ENCODE measurements around the gene TRIM65. TPM values are rescaled to one million over a fixed set of nuclear protein-coding genes. Genes with fewer than 3 reads are reported as not detected.
A peak's percentile ranks its signal among the peaks of the same experiment; 100 is the strongest.
"Not testable (repeated sequence)": the region's sequence is repeated elsewhere in the genome, so short reads cannot be mapped to it uniquely, and the experiment has no call there.

TRIM65 gene
- total and polyA plus RNA-seq, 2 of the 13 experiments (the other 11 are each of a cell fraction or from before 2014, with no cell fraction given) = 10.3 to 22.4 TPM

DNA sequence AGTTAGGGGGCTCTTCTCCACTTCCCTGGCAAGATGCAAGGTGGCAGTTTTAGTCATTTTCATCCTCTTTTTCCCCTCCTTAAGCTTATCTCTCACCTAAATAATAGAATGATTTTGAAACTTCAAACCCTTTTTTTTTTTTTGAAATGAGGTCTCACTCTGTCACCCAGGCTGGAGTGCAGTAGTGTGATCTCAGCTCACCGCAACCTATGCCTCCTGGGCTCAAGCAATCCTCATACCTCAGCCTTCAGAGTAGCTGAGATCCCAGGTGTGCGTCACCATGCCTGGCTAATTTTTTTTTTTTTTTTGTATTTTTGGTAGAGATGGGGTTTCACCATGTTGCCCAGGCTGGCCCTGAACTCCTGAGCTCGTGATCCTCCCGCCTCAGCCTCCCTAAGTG, 31.9 kb downstream of the TRIM65 start:
- BruUV-seq (replicated peaks); H4K20me1 ChIP-seq (ENCODE audit: insufficient read depth, low read length); in situ Hi-C loops (cut with HindIII; ENCODE audit: extremely low pct_ligation_motif_present, low pct_unique_long_range_greater_than_20kb); H3K79me2 ChIP-seq (ENCODE audit: insufficient read depth, low read length); ATAC-seq; H3K9me3 ChIP-seq (ENCODE audit: low read length); intact Hi-C loops (cut with micrococcal nuclease; ENCODE audit: unreplicated experiment); H3K36me3 ChIP-seq (replicated peaks in 1 of 2; ENCODE audit: control insufficient read depth in 1 of 2, insufficient read depth in 2 of 2, low read length in 2 of 2); H3K9ac ChIP-seq (ENCODE audit: insufficient read depth, low read depth, low read length); H3K27ac ChIP-seq (ENCODE audit: extremely low read length, insufficient read depth, low read length); CTCF ChIA-PET (ENCODE audit: low intra/inter-chr PET ratio, low total read pairs); FAIRE-seq; H2AFZ ChIP-seq (ENCODE audit: low read length); H3K27me3 ChIP-seq (ENCODE audit: control insufficient read depth in 1 of 2, insufficient read depth in 2 of 2, low read length in 2 of 2); DNase-seq (ENCODE audit: low spot score): not testable (repeated sequence)
- 31% methylated on average over 4 of the region's 4 CpGs for WGBS (ENCODE audit: low lambda C conversion rate)
- POLR2A ChIA-PET = interaction anchor here (1.0 to 5.7 kb wide), 4 partner anchors 8 to 85 kb away, joined by 3 to 70 read pairs (median 18); partner anchors contain the start of genes TRIM47 and WBP2
- Histone ChIP-seq H3K4me1 (ENCODE audit: insufficient read depth, low read length) (peaks cover 69% of the 10 kb centered on the region), H3K4me2 (ENCODE audit: low read depth, low read length) (peak overlapping the region; percentile 36), H3K4me3 (replicated peaks in 1 of 3; ENCODE audit: insufficient read depth in 1 of 3, low read depth in 2 of 3, low read length in 3 of 3) (peak overlapping the region in 1 of 3 experiments; percentile 40; a peak in 1 of 6 replicates)
- peak; percentile 36; the same call in 1 of the 2 replicates for TF ChIP-seq HOXA3 (CRISPR knock-in tag; IDR thresholded peaks at IDR 0.05)
- TF ChIP-seq PHF21A (CRISPR knock-in tag; IDR thresholded peaks at IDR 0.05) = peak; percentile 18; the same call in 1 of the 2 replicates
- TF ChIP-seq MAF1 (CRISPR knock-in tag; IDR thresholded peaks at IDR 0.05; ENCODE audit: borderline replicate concordance) = 0 out of 2 replicates have a peak, but pooled peaks have one; percentile 31

DNA sequence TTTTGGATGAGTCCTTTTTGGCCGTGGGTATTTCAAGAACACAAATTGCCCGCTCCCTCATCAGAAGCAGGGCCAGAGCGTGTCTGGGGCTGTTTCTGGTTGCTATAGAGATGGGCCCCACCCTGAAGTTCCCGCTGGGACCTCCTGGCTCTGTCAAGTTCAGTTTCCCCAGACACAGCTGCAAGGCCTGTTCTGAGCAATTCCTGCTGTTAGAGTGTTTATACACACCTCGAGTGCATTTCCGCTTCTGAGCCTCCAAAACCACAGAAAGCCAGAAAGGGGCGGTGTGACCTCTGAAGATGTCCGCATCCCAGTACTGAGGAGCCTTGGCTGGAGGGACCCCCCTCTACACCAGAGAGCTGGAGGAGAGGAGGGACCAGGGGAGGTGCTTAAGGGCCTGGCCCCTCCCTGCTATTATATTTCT, 32.3 kb downstream of the TRIM65 start:
- no peak for ATAC-seq
- Histone ChIP-seq H3K4me2 (ENCODE audit: low read depth, low read length) (peak overlapping the region; percentile 30), H3K36me3 (replicated peaks in 1 of 2; ENCODE audit: control insufficient read depth in 1 of 2, insufficient read depth in 2 of 2, low read length in 2 of 2) (no peaks in the 10 kb centered on the region), H3K27ac (ENCODE audit: extremely low read length, insufficient read depth, low read length) (no peak overlapping the region), H2AFZ (ENCODE audit: low read length) (no peak overlapping the region), H3K79me2 (ENCODE audit: insufficient read depth, low read length) (no peaks in the 10 kb centered on the region), H3K4me1 (ENCODE audit: insufficient read depth, low read length) (peaks cover 69% of the 10 kb centered on the region), H4K20me1 (ENCODE audit: insufficient read depth, low read length) (no peaks in the 10 kb centered on the region), H3K27me3 (ENCODE audit: control insufficient read depth in 1 of 2, insufficient read depth in 2 of 2, low read length in 2 of 2) (no peaks in the 10 kb centered on the region), H3K4me3 (replicated peaks in 1 of 3; ENCODE audit: insufficient read depth in 1 of 3, low read depth in 2 of 3, low read length in 3 of 3) (no peak overlapping the region), H3K9ac (ENCODE audit: insufficient read depth, low read depth, low read length) (no peak overlapping the region), H3K9me3 (ENCODE audit: low read length) (no peaks in the 10 kb centered on the region)
- POLR2A ChIA-PET = interaction anchor here (1.0 to 5.7 kb wide), 4 partner anchors 8 to 85 kb away, joined by 3 to 70 read pairs (median 18); partner anchors contain the start of genes TRIM47 and WBP2
- CTCF ChIA-PET (ENCODE audit: low intra/inter-chr PET ratio, low total read pairs) = no interaction called here
- intact Hi-C loops (cut with micrococcal nuclease; ENCODE audit: unreplicated experiment) = no loop called here
- DNase-seq (ENCODE audit: low spot score) = no peak
- in situ Hi-C loops (cut with HindIII; ENCODE audit: extremely low pct_ligation_motif_present, low pct_unique_long_range_greater_than_20kb) = no loop called here
- 46% methylated on average over 8 of the region's 8 CpGs for WGBS (ENCODE audit: low lambda C conversion rate)
- no TSS peak for BruUV-seq (replicated peaks)
- peak; percentile 16; the same call in 1 of the 2 replicates for TF ChIP-seq SAP130 (CRISPR knock-in tag; IDR thresholded peaks at IDR 0.05; ENCODE audit: low read depth)
- TF ChIP-seq, protein P1, sequence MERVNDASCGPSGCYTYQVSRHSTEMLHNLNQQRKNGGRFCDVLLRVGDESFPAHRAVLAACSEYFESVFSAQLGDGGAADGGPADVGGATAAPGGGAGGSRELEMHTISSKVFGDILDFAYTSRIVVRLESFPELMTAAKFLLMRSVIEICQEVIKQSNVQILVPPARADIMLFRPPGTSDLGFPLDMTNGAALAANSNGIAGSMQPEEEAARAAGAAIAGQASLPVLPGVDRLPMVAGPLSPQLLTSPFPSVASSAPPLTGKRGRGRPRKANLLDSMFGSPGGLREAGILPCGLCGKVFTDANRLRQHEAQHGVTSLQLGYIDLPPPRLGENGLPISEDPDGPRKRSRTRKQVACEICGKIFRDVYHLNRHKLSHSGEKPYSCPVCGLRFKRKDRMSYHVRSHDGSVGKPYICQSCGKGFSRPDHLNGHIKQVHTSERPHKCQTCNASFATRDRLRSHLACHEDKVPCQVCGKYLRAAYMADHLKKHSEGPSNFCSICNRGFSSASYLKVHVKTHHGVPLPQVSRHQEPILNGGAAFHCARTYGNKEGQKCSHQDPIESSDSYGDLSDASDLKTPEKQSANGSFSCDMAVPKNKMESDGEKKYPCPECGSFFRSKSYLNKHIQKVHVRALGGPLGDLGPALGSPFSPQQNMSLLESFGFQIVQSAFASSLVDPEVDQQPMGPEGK (CRISPR knock-in tag; IDR thresholded peaks at IDR 0.05) = 0 out of 2 replicates have a peak, but pooled peaks have one; percentile 30
- no peak for TF ChIP-seq TP53 (CRISPR knock-in tag; conservative IDR thresholded peaks at IDR 0.05)
- TF ChIP-seq, protein P2, sequence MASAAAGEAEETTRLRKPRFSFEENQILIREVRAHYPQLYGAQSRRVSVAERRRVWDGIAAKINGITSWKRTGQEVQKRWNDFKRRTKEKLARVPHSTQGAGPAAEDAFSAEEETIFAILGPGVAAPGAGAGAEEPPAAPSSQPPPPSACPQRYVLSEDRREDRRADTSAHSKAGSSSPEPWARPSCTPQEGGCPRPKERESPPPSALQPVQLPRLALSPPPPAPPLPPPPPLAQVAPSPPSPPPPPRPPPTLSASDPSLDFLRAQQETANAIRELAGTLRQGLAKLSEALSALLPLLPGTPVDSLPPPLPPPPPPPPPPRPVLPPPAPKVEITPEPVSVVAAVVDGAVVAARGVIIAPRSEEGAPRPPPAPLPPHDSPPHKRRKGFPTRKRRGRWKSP (CRISPR knock-in tag; IDR thresholded peaks at IDR 0.05) = 0 out of 2 replicates have a peak, but pooled peaks have one; percentile 25
- TF ChIP-seq, protein P3, sequence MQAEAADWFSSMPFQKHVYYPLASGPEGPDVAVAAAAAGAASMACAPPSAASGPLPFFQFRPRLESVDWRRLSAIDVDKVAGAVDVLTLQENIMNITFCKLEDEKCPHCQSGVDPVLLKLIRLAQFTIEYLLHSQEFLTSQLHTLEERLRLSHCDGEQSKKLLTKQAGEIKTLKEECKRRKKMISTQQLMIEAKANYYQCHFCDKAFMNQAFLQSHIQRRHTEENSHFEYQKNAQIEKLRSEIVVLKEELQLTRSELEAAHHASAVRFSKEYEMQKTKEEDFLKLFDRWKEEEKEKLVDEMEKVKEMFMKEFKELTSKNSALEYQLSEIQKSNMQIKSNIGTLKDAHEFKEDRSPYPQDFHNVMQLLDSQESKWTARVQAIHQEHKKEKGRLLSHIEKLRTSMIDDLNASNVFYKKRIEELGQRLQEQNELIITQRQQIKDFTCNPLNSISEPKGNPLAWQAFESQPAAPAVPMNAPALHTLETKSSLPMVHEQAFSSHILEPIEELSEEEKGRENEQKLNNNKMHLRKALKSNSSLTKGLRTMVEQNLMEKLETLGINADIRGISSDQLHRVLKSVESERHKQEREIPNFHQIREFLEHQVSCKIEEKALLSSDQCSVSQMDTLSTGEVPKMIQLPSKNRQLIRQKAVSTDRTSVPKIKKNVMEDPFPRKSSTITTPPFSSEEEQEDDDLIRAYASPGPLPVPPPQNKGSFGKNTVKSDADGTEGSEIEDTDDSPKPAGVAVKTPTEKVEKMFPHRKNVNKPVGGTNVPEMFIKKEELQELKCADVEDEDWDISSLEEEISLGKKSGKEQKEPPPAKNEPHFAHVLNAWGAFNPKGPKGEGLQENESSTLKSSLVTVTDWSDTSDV (CRISPR knock-in tag; IDR thresholded peaks at IDR 0.05) = 0 out of 2 replicates have a peak, but pooled peaks have one; percentile 40
- FAIRE-seq = no peak

All from HepG2 (cell line).